Measurements from ENCODE around the gene GXYLT2. TPM values are rescaled to one million over a fixed set of nuclear protein-coding genes. Genes with fewer than 3 reads are reported as not detected.
"Not testable (repeated sequence)": the region's sequence is repeated elsewhere in the genome, so short reads cannot be mapped to it uniquely, and the experiment has no call there.

Gene GXYLT2
- total RNA-seq, 1 donor from 2014 or later, result 7.8 TPM

- no peak for TF ChIP-seq CTCF (IDR thresholded peaks at IDR 0.05)
- Mint-ChIP-seq H3K36me3 (ENCODE audit: unreplicated experiment) (peaks cover 26% of the 10 kb centered on the region), H3K27me3 (ENCODE audit: unreplicated experiment) (no peaks in the 10 kb centered on the region), H3K27ac (ENCODE audit: unreplicated experiment) (peak overlapping the region; percentile 54), H3K9me3 (ENCODE audit: unreplicated experiment) (no peaks in the 10 kb centered on the region), H3K4me3 (ENCODE audit: unreplicated experiment) (peak overlapping the region; percentile 85), H3K4me1 (ENCODE audit: unreplicated experiment) (peaks cover 46% of the 10 kb centered on the region)
- DNase-seq (ENCODE audit: extremely low spot score, unreplicated experiment), result no peak
Measured at GRCh38 chr3:72998466-72998865, 110.6 kb downstream of the GXYLT2 start.

GRCh38 chr3:72999951-73000350, 112.1 kb downstream of the GXYLT2 start:
- no peaks in the 10 kb centered on the region for H3K9me3 Mint-ChIP-seq (ENCODE audit: unreplicated experiment)
- H3K36me3 Mint-ChIP-seq (ENCODE audit: unreplicated experiment), result peaks cover 34% of the 10 kb centered on the region

GRCh38 chr3:73003050-73003449, 115.2 kb downstream of the GXYLT2 start:
- Mint-ChIP-seq H3K36me3 (ENCODE audit: unreplicated experiment) (peaks cover 45% of the 10 kb centered on the region), H3K4me1 (ENCODE audit: unreplicated experiment) (peaks cover 45% of the 10 kb centered on the region)
- DNase-seq (ENCODE audit: extremely low spot score, unreplicated experiment); H3K4me3 Mint-ChIP-seq (ENCODE audit: unreplicated experiment); H3K27me3 Mint-ChIP-seq (ENCODE audit: unreplicated experiment); H3K27ac Mint-ChIP-seq (ENCODE audit: unreplicated experiment); H3K9me3 Mint-ChIP-seq (ENCODE audit: unreplicated experiment): not testable (repeated sequence)

More at GRCh38 chr3:72999951-73000350, 112.1 kb downstream of the GXYLT2 start:
- DNase-seq (ENCODE audit: extremely low spot score, unreplicated experiment), result no peak
- TF ChIP-seq CTCF (IDR thresholded peaks at IDR 0.05), result no peak
- H3K27ac Mint-ChIP-seq (ENCODE audit: unreplicated experiment), result no peak overlapping the region
- peaks cover 52% of the 10 kb centered on the region for H3K4me1 Mint-ChIP-seq (ENCODE audit: unreplicated experiment)
- H3K4me3 Mint-ChIP-seq (ENCODE audit: unreplicated experiment), result peak overlapping the region; percentile 23
- H3K27me3 Mint-ChIP-seq (ENCODE audit: unreplicated experiment), result no peaks in the 10 kb centered on the region

GRCh38 chr3:73004316-73004715, 116.5 kb downstream of the GXYLT2 start:
- H3K27ac Mint-ChIP-seq (ENCODE audit: unreplicated experiment), result no peak overlapping the region
- peaks cover 45% of the 10 kb centered on the region for H3K36me3 Mint-ChIP-seq (ENCODE audit: unreplicated experiment)
- no peak for DNase-seq (ENCODE audit: extremely low spot score, unreplicated experiment)
- H3K4me1 Mint-ChIP-seq (ENCODE audit: unreplicated experiment), result peaks cover 39% of the 10 kb centered on the region
- TF ChIP-seq CTCF (IDR thresholded peaks at IDR 0.05), result no peak
- no peaks in the 10 kb centered on the region for H3K9me3 Mint-ChIP-seq (ENCODE audit: unreplicated experiment)
- H3K4me3 Mint-ChIP-seq (ENCODE audit: unreplicated experiment), result no peak overlapping the region
- no peaks in the 10 kb centered on the region for H3K27me3 Mint-ChIP-seq (ENCODE audit: unreplicated experiment)

- Mint-ChIP-seq H3K36me3 (ENCODE audit: unreplicated experiment) (peaks cover 46% of the 10 kb centered on the region), H3K27ac (ENCODE audit: unreplicated experiment) (no peak overlapping the region), H3K4me3 (ENCODE audit: unreplicated experiment) (no peak overlapping the region), H3K9me3 (ENCODE audit: unreplicated experiment) (no peaks in the 10 kb centered on the region), H3K27me3 (ENCODE audit: unreplicated experiment) (no peaks in the 10 kb centered on the region), H3K4me1 (ENCODE audit: unreplicated experiment) (peaks cover 34% of the 10 kb centered on the region)
- no peak for TF ChIP-seq CTCF (IDR thresholded peaks at IDR 0.05)
- no peak for DNase-seq (ENCODE audit: extremely low spot score, unreplicated experiment)
Measured at GRCh38 chr3:73007992-73008712, 120.3 kb downstream of the GXYLT2 start.
